RWPE2 (cell line): ENCODE measurements around the gene ZSCAN10.
A peak's percentile ranks its signal among the peaks of the same experiment; 100 is the strongest.

Experiments used
- ATAC-seq: fragments of 200-7000 bp; cut with Tn5 transposase; 3 replicates; pipeline ENCODE4 v1.9.1; 2021; ENCODE audit warnings: low read depth
- DNase-seq: peaks from one replicate; pipeline ENCODE4 v3.0.0-alpha.2; 2020; ENCODE audit warnings: low spot score
- H3K27ac ChIP-seq: fragments of 450-650 bp; 2 replicates; pipeline ENCODE4 v1.5.1; 2017; ENCODE audit warnings: mild to moderate bottlenecking; ENCODE audit not compliant: poor library complexity, severe bottlenecking
- H3K27me3 ChIP-seq: fragments of 250-450 bp; sonication (Bioruptor Pico); 2 replicates; pipeline ENCODE4 v1.5.1; 2021; ENCODE audit warnings: mild to moderate bottlenecking, moderate library complexity; ENCODE audit not compliant: insufficient read depth, poor library complexity, severe bottlenecking
- H3K36me3 ChIP-seq: fragments of 250-450 bp; sonication (Bioruptor Pico); 2 replicates; pipeline ENCODE4 v1.5.1; 2020; ENCODE audit warnings: low read depth, mild to moderate bottlenecking, moderate library complexity
- H3K4me1 ChIP-seq: fragments of 250-450 bp; sonication (Bioruptor Pico); 2 replicates; pipeline ENCODE4 v1.5.1; 2021; ENCODE audit warnings: mild to moderate bottlenecking, moderate library complexity; ENCODE audit not compliant: insufficient read depth, poor library complexity, severe bottlenecking
- H3K4me3 ChIP-seq: fragments of 250-450 bp; sonication (Bioruptor Pico); 2 replicates; pipeline ENCODE4 v1.5.1; 2021; ENCODE audit warnings: mild to moderate bottlenecking, moderate library complexity; ENCODE audit not compliant: severe bottlenecking
- H3K9me3 ChIP-seq: fragments of 250-450 bp; sonication (Bioruptor Pico); 2 replicates; pipeline ENCODE4 v1.5.1; 2021; ENCODE audit warnings: mild to moderate bottlenecking, moderate library complexity; ENCODE audit not compliant: severe bottlenecking
- CTCF ChIP-seq: fragments of 450-650 bp; IDR thresholded peaks from one replicate; pipeline ENCODE4 v1.5.1; 2017; ENCODE audit warnings: mild to moderate bottlenecking, moderate library complexity; ENCODE audit not compliant: poor library complexity, severe bottlenecking

Gene ZSCAN10

GRCh38 chr16:3065742-3066439 is 33.2 kb downstream of the ZSCAN10 start:
- H3K27ac ChIP-seq: no peak overlapping the region
- no peak for ATAC-seq
- no peak for DNase-seq

GRCh38 chr16:3065069-3065741 is 33.9 kb downstream of the ZSCAN10 start, which contains the start of gene IL32:
Gene IL32 (plus strand): TSS chr16:3065640. CDS start chr16:3065812, 172 bp downstream.
- no peaks in the 10 kb centered on the region for H3K36me3 ChIP-seq
- H3K27ac ChIP-seq: no peak within 1 kb of the TSS
- H3K4me1 ChIP-seq: peaks cover 8% of the 10 kb centered on the region
- peak; percentile 71 for ATAC-seq
- TF ChIP-seq CTCF: no peak
- H3K27me3 ChIP-seq: no peaks in the 10 kb centered on the region
- no peak within 1 kb of the TSS for H3K4me3 ChIP-seq
- no peak for DNase-seq
- no peaks in the 10 kb centered on the region for H3K9me3 ChIP-seq

More at GRCh38 chr16:3065742-3066439, 33.2 kb downstream of the ZSCAN10 start:
- H3K36me3 ChIP-seq: no peaks in the 10 kb centered on the region
- no peak overlapping the region for H3K4me3 ChIP-seq
- TF ChIP-seq CTCF: no peak
- no peaks in the 10 kb centered on the region for H3K27me3 ChIP-seq
- peaks cover 8% of the 10 kb centered on the region for H3K4me1 ChIP-seq
- H3K9me3 ChIP-seq: no peaks in the 10 kb centered on the region

- Histone ChIP-seq H3K36me3 (no peaks in the 10 kb centered on the region), H3K27ac (no peak overlapping the region), H3K4me1 (peaks cover 8% of the 10 kb centered on the region), H3K27me3 (no peaks in the 10 kb centered on the region), H3K4me3 (no peak overlapping the region), H3K9me3 (no peaks in the 10 kb centered on the region)
- TF ChIP-seq CTCF: no peak
- DNase-seq: no peak
- no peak for ATAC-seq
These were observed 35.3 kb downstream of the ZSCAN10 start for GRCh38 chr16:3063625-3064386.

- Histone ChIP-seq H3K9me3 (no peaks in the 10 kb centered on the region), H3K4me1 (peaks cover 8% of the 10 kb centered on the region), H3K27ac (no peak overlapping the region), H3K36me3 (no peaks in the 10 kb centered on the region), H3K4me3 (no peak overlapping the region), H3K27me3 (no peaks in the 10 kb centered on the region)
- DNase-seq: no peak
- TF ChIP-seq CTCF: no peak
- ATAC-seq: no peak
These were observed 36.5 kb downstream of the ZSCAN10 start for GRCh38 chr16:3062553-3062952.
